NCI-H1417 (cell line): ENCODE data around the gene TXLNB.

Source experiments
- DNase-seq, 3 experiments: peaks; one replicate each; lab custom pipeline; 2025; lab: John Stamatoyannopoulos, UW

The TXLNB gene

DNA sequence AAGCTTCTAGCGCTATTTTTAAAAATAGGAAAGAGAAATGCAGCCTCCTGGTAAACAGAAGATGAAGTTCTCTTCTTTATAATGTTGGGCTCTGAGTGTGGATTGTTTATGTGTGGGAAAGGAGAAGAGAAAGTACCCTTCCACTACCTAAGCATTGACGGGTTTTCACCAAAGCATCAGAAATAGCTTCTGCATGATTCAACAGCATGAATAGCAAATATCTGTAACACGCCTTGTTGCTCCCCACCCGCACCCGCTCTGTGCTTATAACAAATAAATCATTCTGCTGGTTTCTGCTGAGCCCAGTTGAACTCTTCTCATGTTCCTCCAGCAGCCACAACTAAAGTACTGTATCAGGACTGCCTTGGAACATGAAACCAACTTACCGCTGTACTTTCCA, 20.7 kb downstream of the TXLNB start:
- DNase-seq = no peak

DNA sequence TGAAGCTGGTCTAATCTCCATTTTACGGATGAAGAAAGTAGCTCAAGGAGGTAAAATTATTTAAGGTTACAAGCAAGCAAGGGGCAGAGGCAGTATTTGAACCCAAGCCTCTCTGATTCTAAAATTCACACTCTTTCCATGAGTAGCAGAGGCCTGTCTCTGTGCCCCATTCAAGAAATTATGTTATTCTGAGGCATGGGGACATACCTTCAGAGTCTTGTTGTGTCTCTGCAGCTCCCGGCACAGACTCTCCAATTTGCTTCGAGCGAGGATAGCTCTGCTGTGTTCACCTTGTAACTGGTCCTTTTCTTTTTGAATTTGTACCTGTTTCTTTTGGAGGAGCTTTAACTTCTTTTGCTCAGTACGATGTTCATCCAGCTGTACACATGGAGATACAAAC, 21.5 kb downstream of the TXLNB start:
- no peak for DNase-seq

DNA sequence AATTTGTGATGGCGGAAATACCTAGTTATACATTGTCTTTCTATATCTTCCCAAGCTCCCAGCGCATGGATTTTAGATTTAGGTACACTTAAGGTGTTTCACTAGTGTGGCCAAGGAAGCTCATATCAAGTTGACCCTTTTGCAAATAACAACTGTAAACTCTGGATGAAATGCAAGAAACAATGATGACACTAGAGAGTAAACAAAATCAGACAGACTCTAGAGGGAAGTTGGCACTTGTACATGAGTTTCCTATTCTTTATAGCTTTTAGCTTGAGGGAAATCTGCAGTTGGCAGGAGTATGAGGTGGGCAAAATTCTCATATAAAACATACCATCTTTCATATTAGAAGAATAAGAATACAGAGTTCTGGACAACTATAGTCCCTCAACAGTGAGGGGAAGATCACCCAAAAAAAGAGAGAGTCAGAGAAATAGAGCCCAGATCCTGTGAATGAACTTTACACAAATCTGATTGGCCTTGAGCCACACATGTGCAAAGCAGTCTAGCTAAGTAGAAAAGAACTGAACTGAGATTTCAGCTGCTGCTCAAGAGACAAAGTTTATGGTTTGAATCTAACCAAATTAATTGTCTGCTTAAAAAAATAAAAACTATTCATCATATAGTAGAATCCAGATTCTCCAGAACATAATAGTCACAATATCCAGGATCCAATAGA, 26.1 kb downstream of the TXLNB start:
- no peak for DNase-seq

DNA sequence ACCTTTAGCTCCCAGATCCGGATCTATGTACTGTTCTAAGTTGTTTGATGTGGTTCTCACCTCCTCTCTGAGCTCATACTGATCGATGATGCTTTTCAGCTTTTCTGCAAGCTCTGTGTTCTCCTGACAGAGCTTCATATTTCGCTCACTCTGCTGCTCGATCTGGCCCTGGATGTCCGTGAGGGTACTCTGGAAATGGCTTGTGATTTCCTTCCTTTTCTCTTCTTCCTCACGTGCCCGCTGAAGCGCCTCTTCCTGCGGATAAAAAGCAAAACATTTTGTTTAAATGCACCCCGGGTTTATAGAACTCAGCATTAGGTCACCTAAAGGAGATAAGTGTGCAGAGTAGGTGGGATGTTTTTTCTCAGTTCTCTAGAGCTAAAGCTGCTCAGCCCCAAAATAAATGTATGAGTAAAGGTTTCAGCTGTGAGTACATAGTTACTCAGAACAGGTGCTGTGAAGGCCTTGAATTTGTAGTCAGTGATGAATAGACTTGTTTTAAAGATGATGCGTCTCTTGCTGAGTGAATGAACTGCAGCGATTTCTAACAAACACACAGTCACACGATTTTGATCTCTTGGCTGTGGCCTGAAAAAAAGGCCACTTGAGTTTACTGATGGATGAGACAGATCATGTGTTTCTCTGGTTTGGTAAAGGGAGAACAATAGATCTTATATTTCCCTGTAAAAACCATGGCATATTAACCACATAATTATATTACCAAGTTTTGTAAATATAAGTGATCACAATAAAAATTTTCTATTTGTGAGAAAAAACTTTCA, 29.1 kb downstream of the TXLNB start:
- peak; percentile 24 to 77 (median 45) for DNase-seq

DNA sequence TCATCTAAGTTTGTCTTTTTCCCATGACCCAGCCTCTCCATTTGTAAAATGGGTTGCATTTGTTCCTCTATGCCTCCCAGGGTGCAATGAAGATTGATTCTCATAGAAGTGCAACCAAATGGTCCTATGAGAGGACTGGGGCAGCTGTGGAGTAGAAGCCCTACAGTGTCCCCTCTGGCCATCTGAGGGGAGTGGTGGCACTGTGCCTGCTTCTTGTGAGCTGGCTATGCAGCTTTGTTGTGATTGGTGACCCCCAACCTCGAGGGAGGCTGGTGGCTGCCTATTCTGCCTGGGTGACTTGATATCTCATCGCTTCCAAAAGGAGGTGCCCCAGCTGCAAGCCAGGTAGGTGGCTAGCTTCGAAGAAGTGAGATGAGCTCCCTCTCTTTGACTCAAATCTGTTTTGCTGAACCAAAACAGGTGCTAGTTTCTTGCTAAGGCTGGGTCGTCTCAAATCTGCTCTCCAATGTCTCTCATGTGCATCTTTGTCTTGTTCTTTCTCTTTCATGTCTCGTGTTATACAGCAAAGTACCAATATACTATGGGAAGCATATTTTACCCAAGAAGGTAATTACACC, 33.9 kb downstream of the TXLNB start:
- no peak for DNase-seq

DNA sequence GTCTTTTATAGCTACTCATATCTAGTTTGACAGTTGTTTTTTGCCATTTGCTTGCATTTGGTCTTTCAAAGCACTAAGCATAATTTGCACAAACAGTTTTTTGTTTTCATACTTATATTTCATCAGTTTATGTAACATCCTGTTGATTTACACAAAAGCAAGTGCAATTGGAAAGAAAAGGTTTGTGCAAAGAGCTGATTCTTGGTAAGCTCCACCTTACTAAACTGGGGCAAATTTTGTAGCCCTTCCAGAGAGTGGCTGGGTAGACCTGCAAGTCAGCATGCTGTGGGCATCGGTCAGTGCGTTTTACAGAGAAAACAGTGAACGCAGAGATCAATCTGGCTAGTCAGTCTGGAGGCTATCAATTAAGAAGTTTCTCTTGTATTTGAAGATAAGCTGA, 34.5 kb downstream of the TXLNB start:
- no peak for DNase-seq

DNA sequence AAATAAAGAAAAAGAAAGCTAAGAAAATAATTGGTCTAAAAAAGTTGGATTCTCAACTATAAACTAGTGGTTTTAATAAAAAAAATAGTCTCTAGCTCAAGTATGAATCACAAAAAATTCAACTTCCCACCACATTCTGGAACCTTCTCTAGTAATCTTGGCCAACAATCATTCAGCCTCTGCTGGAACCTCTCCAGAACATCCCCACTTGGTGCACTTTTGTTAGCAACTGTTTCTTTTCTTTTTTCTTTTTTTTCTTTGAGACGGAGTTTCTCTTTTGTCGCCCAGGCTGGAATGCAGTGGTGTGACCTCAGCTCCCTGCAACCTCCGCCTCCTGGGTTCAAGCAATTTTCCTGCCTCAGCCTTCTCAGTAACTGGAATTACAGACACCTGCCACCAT, 35.7 kb downstream of the TXLNB start:
- DNase-seq = no peak

DNA sequence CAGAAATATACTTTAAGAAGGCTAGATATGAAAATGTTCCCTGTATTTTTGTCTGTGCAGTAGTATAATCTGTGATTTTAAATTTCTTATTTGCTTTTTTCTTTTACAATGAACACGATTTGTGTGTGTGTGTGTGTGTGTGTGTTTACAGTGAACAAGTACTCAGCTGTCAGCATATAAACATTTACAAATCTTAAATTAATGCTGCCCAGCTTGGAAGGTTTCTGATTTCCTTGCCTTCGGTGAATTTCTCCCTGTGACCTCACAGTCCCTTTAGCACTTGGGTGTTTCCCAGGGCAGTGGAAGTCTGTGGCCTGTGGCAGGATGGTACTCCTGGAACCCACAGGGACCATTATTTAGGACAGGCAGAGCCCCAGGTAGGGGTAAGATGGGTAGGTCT, 37.6 kb downstream of the TXLNB start:
- no peak for DNase-seq

DNA sequence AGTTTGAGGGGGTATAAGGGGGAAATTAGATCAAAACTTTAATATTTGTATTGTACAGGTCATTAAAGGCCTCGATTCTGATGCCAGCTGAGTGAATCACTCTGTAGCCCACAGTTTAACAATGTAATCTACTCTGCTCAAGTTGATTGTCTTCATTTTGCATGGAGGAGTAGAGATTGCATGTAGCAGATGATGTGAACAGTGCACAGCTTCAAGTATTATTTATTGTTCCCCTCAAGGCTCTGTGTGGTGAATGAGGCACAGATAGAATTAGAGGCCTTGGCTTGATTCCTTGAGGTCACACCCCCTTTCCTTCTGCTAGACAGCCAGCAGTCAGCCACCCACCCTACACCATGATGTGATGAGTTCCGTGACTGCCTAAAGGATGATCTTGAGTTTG, 38.1 kb downstream of the TXLNB start:
- DNase-seq = no peak

DNA sequence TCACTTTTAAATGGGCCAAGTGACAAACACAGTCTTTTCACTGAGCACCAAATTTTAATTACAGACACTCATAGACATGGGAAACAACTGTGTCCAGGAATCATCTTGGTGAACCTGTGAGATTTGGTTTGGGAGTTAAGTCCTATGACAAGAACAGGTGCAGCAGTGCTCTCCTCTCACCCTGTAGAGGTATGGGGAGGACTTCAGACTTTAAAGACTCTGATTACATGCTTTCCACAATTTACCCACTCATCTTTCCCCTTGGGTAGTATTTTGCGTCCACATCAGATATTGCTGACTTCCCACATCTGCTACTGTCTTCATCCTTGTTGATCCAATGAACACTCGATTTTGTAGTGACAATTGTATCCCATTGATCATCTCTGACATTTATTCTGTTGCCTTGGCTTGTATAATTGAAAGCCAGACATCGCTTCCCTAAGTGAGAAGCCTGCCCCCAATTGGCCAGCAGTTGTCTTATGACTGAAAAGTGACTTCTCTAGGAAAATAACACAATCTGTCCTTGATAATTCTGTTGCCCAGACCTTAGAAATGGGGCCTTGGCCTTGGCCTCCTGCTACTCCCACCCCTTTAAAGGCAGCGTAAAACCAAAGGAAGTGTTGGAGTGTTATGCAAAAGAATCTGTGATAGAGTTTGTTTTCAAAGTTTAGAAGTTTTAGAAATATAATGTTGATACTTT, 40.0 kb downstream of the TXLNB start:
- DNase-seq = no peak

DNA sequence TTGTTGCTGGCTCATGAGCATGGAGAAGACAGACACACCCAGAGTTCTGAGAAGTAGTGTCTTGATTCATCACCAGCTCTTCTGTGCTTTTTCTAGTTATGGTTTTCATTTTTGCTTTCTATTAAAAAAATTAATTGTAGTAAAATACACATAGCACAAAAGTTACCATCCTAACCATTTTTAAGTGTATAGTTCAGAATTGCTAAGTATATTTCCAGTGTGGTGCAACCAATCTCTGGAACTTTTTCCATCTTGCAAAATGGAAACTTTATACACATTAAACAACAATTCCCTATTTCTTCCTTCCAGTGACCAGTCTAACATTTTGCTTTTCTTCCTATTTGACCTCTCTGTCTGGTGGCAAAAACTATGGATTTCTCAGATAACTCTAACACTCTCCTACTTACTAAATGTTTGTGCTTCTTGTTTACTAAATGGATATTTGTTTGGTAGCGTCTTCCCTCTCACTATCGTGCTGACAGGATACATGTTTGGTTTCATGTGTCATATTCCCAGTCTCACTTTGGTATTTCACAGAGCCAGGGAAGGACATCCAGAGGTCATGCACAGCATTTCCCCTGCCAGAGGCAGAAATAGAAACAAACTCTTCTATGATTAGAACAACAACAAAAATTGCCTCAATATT, 40.6 kb downstream of the TXLNB start:
- DNase-seq = no peak

DNA sequence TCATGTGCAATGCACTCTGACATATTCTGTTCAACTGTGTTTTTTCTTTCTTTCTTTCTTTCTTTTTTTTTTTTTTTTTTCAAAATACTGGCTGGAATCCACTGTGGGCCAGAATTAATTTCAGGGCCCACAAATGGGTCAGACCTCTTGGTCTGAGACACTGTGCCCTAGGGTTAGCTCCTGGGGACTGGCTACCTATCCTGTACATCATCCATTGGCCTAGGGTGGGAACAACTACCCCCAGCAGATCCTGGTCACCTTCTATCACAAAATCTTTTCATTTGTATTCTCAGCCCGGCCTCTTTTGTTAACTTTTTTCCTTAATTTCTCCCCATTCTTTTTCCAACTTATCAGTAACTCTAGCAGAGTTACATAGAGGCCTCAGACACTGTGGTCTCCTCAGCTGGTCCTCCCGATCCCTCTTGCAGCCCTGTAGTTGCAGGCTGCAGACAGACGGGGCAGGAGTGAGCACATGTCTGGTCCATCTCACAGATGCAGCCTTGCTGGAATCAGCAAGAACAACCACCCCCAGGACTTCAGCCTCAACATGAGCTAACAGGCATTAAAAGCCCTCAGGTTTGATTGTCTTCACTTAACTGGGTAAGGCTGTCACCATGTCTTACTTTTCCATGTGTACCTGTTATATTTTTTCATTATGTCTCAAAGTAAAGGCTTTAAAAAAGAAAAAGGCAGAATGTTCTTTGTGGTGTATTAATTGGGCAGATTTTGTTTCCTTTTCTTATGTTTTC, 41.3 kb downstream of the TXLNB start:
- DNase-seq = peak in 2 of 3 experiments; percentile 22 to 56

DNA sequence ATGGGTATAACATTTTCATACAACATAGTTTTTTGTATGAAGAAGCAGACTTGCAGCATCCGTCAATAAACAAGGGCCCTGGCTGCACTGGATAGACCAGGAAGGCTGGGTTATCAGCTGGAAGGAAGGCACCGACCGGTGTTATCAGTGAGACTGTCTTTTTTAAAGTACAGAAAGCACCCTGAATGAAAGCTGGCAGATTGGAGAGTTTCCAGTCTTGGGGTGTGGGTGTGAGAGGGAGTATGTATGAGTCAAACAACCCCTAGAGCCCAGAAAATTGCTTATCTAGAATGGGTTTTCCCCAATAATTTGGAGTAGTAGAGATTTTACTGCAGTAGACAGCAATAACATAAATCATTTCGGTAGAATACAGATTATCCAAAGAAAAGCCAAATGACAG, 42.4 kb downstream of the TXLNB start:
- DNase-seq = no peak

DNA sequence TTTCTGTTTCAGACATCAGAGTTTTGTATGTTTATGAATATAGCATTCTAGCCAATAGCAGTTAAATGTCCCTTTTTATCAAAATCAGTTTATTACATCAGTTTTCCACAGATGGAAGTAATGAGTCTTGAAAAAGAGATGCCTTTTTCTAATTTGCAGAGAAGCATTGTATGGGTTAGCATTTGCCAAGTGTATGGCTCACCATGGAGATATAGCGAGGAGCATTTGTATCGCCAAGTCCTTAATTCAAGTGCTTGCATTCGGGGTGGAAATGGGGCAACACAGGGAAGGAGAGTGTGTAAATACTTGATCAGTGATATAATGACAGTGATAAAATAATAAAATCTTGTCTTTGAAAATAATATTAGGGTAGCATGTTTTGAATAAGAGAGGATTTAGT, 42.9 kb downstream of the TXLNB start:
- no peak for DNase-seq

DNA sequence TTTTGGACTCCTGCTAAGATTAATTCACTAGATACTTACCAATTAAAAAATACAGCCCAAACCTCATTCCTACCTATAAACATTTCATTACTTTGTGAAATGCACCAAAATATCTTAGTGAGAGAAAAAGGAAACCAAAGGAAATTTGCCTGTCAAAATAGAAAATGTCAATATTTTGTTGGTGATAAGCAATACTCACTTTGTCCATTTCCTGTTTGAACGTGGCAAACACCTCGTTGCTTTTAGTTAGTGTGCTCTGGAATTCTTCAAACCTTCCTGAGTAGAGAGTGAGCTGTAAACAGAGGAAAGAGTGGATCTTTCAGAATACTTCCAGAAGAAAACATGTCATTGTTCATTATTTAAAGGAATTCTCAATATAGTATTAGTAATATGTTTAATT, 44.2 kb downstream of the TXLNB start:
- DNase-seq = no peak

DNA sequence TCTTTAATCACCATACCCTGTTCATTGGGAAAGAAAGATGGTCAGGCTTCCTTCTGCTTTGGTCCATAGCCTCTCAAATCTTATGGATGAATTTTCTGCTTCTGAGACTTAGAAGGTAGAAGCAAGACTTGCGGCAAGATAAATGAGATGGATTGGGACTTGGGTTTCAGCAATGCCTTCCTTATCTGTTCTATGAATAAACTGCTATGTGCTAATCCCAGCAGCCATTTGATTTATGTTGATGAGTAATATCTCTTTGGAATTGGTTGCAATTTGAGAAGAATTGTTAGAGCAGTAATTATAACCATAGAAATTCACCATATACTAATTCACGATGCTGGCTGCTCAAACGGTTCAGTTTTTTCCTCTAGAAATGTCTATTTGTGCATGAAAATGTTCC, 48.3 kb downstream of the TXLNB start:
- no peak for DNase-seq

DNA sequence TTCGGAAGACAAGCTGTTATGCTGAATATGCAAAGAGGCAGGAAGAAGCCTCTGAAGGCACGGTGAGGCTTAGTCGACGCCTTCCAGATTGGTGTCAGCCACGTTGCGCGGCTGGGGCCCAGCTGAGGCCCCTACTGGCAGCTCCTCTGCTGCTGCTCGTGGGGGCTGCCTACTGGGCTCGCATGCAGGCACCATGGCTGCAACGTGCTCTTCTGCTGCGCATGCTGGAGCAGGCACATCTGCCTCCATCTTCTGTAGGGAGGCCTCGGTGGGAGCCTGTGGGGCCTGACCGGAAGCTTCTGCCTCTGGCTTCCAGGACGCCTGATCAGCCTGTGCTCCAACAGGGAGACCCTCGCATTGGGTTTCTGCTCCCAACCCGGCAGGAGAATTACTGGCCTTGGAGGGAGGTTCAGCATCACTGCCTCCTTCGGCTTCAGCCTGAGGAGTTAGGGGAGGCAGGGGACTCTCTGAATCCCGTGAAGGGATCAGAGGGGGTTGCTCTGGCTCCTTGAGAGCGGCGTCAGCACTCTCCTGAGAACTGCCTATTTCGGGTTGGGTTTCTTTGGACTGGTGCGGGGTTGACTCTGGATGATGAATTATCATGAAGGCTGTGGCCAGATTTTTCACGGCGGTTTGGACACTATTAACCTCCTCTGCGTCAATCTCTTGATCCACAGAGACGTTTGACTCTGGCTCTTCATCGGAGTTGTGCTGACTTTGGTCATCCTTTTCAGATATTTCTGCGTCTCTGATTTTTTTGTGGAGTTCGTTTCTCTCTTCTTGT, 49.1 kb downstream of the TXLNB start:
- no peak for DNase-seq

DNA sequence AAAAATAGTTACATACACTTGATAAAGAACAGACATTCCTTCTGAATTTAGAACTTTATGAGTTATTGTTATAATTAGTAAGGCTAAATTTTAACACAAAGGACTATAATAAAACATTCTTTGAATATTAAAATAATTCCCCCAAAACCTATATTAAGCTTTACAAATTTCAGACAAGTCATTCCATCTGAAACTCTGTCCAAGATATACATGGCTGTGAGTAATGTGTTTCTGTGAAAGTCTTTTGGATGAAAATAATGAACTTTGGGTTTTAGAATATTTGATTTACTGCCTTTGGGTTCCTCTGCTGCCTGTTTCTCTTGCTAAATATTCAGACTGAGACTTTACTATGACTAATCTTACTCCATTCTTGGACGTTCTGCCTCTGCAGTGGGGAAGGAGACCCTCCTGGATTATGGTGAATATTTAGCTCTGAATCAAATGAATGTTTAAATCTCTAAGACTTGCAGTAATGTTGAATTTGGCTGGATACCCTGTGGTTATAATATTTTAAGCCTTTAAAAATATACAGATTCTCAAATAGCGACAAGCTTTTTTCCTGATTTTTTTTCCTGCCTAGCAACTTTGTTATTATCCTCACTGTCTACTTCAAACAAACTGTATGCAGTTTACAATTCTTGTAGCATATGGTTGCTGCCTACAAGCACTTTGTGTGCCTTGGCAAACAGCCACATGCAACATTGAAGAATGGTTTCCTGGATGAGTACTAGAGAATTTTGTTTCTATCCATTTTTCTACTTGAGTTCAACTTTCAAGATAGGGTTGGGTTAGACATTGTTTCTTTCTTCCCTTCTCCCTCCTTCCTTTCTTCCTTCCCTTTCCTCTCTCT, 51.4 kb downstream of the TXLNB start:
- peak in 2 of 3 experiments; percentile 10 to 60 for DNase-seq

DNA sequence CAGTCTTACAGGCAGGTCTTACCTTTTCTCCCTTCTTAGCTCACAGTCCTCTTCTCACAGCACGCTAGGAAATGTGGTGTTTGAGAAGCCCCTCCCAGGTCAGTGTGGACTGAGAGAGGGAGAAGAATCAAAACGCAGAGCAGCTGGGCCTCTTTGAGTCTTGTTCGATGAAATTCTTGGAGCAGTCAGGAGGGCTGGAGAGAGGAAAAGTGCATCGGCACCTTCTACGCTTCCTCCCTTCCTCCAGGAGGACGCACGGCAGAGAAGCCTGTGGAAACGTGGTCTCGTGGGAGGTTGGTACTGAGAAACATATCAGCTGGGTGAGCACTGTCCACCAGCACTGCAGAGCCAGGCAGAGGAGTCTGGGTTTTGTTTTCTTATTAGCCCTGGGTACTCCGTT, 52.7 kb downstream of the TXLNB start:
- DNase-seq = no peak

DNA sequence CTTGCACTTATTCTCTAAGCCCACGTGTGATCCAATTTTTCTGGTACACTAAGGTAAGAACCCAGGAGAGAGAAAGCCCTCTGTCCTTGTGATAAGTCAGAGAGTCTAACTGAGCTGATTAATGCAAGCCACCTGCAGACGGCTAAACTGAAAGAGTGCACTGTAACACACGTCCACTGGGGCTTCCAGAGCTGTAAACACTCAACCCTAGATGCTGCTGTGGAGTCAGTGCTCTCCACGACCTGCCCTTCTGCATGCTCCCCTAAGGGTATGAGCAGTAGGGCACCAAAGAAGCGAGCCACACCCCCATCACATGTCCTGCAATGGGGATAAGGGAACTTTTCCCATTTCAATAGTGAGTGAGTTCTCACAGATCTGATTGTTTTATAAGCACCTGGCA, 55.7 kb downstream of the TXLNB start:
- DNase-seq = no peak
